Adrenal gland (tissue), 12 donors: ENCODE data around the gene SYCP1. TPM values are rescaled to one million over a fixed set of nuclear protein-coding genes. Genes with fewer than 3 reads are reported as not detected.
"Not testable (repeated sequence)": the region's sequence is repeated elsewhere in the genome, so short reads cannot be mapped to it uniquely, and the experiment has no call there.

Source experiments
- DNase-seq, 7 donors: peaks; one replicate each; pipeline ENCODE4 v3.0.0-alpha.2; 2019 to 2020
- H3K27ac ChIP-seq, 5 donors: fragments of 200-600 bp; sonication (generic) in 4 of 5; 1 replicate in 3 of 5; 2 replicates in 2 of 5; pipeline versions ENCODE4 v1.5.1 to v1.8.0; 2016 to 2020; ENCODE audit warnings: mild to moderate bottlenecking in 1 of 5
- H3K27me3 ChIP-seq: fragments of 200-600 bp; 2 replicates; pipeline ENCODE4 v1.8.0; 2021
- H3K36me3 ChIP-seq, 2 donors: fragments of 200-600 bp; replicated peaks in 1 of 2; 1 replicate in 1 of 2; 2 replicates in 1 of 2; pipeline versions ENCODE4 v1.5.1 to v1.8.0; 2018 to 2022
- H3K4me1 ChIP-seq, 2 donors: fragments of 200-600 bp; replicated peaks in 1 of 2; 1 replicate in 1 of 2; 2 replicates in 1 of 2; pipeline versions ENCODE4 v1.5.1 to v1.8.0; 2018 to 2021
- H3K4me3 ChIP-seq, 4 donors: fragments of 200-600 bp; sonication (generic) in 3 of 4; one replicate each; pipeline ENCODE4 v1.5.1; 2016 to 2018
- H3K9me3 ChIP-seq, 3 donors: fragments of 200-600 bp; sonication (generic) in 1 of 3; replicated peaks in 1 of 3; 1 replicate in 2 of 3; 2 replicates in 1 of 3; pipeline versions ENCODE4 v1.5.1 to v1.8.0; 2016 to 2021
- POLR2A ChIP-seq, 2 donors: fragments of 450-650 bp; IDR thresholded peaks; one replicate each; pipeline ENCODE4 v1.6.1; 2017; ENCODE audit warnings: antibody characterized with exemption in 2 of 2, mild to moderate bottlenecking in 2 of 2, moderate library complexity in 1 of 2
- WGBS, 4 donors: extraction: QIAGEN DNeasy Blood & Tissue Kit in 2 of 4; methylation state at CpG; one replicate each; pipeline versions ENCODE4 v1.1.5 to v1.1.7; 2013 to 2017; 5-methylcytosine and 5-hydroxymethylcytosine counted together
- intact Hi-C, 2 donors: fragments of 100-400 bp; cut with DNase I; formaldehyde crosslinking; loops; one replicate each; pipeline versions ENCODE4 v1.14.1 to v1.15.0; 2022 to 2023
- polyA plus RNA-seq, 3 donors: library from polyadenylated mRNA; stranded (reverse); fragments of 200-250 nt in 2 of 3; fragments of 350-450 nt in 1 of 3; fragmentation: Illumina TruSeq in 1 of 3; extraction: RNeasy Lipid Tissue Mini Kit (QIAGEN cat#74804) in 1 of 3; gene quantifications; one replicate each; pipeline ENCODE4 v1.2.3, GENCODE V29; 2013 to 2014
- total RNA-seq, 9 donors: library from RNA; depleted of rRNA in 4 of 9; stranded (reverse); fragments of >200 nt in 4 of 9; fragments of 120-200 nt in 1 of 9; fragmentation: NEBNext Ultra II Directional in 1 of 9; extraction: Animal tissue kit (Norgen Biotek cat#: 25700) in 1 of 9; gene quantifications; one replicate each; pipeline versions ENCODE4 v1.1.0 to v1.2.4, GENCODE V29; 2013 to 2023
- TF ChIP-seq, protein P1 (sequence below), 6 experiments: fragments of 450-650 bp in 4 of 6; fragments of 200-600 bp in 2 of 6; sonication (generic) in 1 of 6; IDR thresholded peaks; 1 replicate in 5 of 6; 2 replicates in 1 of 6; pipeline versions ENCODE4 v1.5.1 to v1.8.0; 2016 to 2021; ENCODE audit warnings: antibody characterized with exemption in 6 of 6, mild to moderate bottlenecking in 2 of 6, moderate library complexity in 1 of 6
- donor health status: healthy with polysubstance abuse.
- donor health status: Bipolar disorder and iron deficiency.
- donor health status: DM: yes; HTN: yes; CAD: no.
- donor health status: DM: no; HTN: no; CAD: no.
- donor health status: DM: no; HTN: no; CAD: no.
- donor health status: DM: yes; HTN: yes; CAD: no.

Gene SYCP1
- total and polyA plus RNA-seq, 12 donors = 0.07 to 0.22 TPM; not detected in 10

DNA sequence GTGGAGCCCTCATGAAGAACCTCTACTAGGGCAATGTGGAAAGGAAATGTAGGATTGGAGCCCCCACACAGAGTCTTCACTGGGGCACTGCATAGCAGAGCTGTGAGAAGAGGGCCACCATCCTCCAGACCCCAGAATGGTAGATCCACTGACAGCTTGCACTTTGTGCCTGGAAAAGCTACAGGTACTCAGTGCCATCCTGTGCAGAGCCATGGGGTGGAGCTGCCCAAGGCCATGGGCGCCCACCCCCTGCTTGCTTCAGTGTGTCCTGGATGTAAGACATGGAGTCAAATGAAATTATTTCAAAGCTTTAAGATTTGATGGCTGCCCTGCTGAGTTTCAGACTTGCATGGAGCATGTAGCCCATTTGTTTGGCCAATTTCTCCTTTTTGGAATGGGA lies 157.8 kb downstream of the SYCP1 start:
- DNase-seq = no peak
- Histone ChIP-seq H3K9me3 (no peaks in the 10 kb centered on the region), H3K36me3 (no peaks in the 10 kb centered on the region), H3K27ac (no peak overlapping the region), H3K27me3 (no peaks in the 10 kb centered on the region), H3K4me1 (no peaks in the 10 kb centered on the region), H3K4me3 (no peak overlapping the region)
- intact Hi-C loops = no loop called here
- no peak for TF ChIP-seq POLR2A (IDR thresholded peaks at IDR 0.05)
- TF ChIP-seq, protein P1, sequence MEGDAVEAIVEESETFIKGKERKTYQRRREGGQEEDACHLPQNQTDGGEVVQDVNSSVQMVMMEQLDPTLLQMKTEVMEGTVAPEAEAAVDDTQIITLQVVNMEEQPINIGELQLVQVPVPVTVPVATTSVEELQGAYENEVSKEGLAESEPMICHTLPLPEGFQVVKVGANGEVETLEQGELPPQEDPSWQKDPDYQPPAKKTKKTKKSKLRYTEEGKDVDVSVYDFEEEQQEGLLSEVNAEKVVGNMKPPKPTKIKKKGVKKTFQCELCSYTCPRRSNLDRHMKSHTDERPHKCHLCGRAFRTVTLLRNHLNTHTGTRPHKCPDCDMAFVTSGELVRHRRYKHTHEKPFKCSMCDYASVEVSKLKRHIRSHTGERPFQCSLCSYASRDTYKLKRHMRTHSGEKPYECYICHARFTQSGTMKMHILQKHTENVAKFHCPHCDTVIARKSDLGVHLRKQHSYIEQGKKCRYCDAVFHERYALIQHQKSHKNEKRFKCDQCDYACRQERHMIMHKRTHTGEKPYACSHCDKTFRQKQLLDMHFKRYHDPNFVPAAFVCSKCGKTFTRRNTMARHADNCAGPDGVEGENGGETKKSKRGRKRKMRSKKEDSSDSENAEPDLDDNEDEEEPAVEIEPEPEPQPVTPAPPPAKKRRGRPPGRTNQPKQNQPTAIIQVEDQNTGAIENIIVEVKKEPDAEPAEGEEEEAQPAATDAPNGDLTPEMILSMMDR (IDR thresholded peaks at IDR 0.05) = no peak
- 41 to 54% (median 44%) methylated on average over 1 of the region's 1 CpG for WGBS, 4 donors

GRCh38 chr1:115013792-115014191 lies 159.1 kb downstream of the SYCP1 start:
- TF ChIP-seq POLR2A (IDR thresholded peaks at IDR 0.05) = no peak
- TF ChIP-seq, protein P1 (IDR thresholded peaks at IDR 0.05) = no peak
- Histone ChIP-seq H3K9me3 (no peaks in the 10 kb centered on the region), H3K4me3 (no peak overlapping the region), H3K36me3 (no peaks in the 10 kb centered on the region), H3K4me1 (no peaks in the 10 kb centered on the region), H3K27ac (no peak overlapping the region), H3K27me3 (no peaks in the 10 kb centered on the region)
- no peak for DNase-seq
- intact Hi-C loops = no loop called here
- 76 to 93% (median 79%) methylated on average over 2 of the region's 2 CpGs for WGBS, 4 donors

DNA sequence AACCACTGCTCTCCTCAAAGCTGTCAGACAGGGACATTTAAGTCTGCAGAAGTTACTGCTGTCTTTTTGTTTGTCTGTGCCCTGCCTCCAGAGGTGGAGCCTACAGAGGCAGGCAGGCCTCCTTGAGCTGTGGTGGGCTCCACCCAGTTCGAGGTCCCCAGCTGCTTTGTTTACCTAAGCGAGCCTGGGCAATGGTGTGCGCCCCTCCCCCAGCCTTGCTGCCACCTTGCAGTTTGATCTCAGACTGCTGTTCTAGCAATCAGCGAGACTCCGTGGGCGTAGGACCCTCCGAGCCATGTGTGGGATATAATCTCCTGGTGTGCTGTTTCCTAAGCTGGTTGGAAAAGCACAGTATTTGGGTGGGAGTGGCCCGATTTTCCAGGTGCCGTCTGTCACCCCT lies 164.9 kb downstream of the SYCP1 start:
- H3K4me3 ChIP-seq, intact Hi-C loops, H3K4me1 ChIP-seq, H3K27me3 ChIP-seq, H3K36me3 ChIP-seq, DNase-seq, H3K27ac ChIP-seq, H3K9me3 ChIP-seq: not testable (repeated sequence)
- WGBS, 4 donors = 82 to 90% (median 87%) methylated on average over 6 to 9 of the region's 9 CpGs

DNA sequence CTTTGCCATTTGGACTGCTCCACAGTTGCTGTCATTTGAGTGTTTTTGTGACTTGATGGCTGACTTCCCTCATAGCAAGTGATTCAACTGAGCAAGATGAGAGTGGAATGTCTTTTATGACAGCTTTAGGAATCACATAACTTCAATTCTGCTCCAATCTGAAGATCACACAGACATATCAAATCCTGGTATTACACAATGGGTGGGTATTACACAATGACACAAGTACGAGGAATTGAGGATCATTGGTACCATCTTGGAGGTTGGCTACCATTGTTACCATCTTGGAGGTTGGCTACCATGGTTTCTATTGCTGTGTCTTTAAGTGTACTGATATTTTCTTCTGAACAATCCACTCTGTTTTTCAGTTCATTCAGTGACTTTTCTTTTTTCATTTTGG lies 166.5 kb downstream of the SYCP1 start:
- 36 to 59% (median 48%) methylated on average over 1 of the region's 1 CpG for WGBS, 4 donors
- Histone ChIP-seq H3K4me1 (no peaks in the 10 kb centered on the region), H3K9me3 (no peaks in the 10 kb centered on the region), H3K4me3 (no peak overlapping the region), H3K36me3 (no peaks in the 10 kb centered on the region), H3K27me3 (no peaks in the 10 kb centered on the region), H3K27ac (no peak overlapping the region)
- DNase-seq = no peak
- intact Hi-C loops = no loop called here
- TF ChIP-seq, protein P1 (IDR thresholded peaks at IDR 0.05) = no peak
- no peak for TF ChIP-seq POLR2A (IDR thresholded peaks at IDR 0.05)

- Histone ChIP-seq H3K4me3 (no peak overlapping the region), H3K36me3 (no peaks in the 10 kb centered on the region), H3K27ac (no peak overlapping the region), H3K27me3 (no peaks in the 10 kb centered on the region), H3K4me1 (no peaks in the 10 kb centered on the region), H3K9me3 (no peaks in the 10 kb centered on the region)
- TF ChIP-seq POLR2A (IDR thresholded peaks at IDR 0.05) = no peak
- TF ChIP-seq, protein P1 (IDR thresholded peaks at IDR 0.05) = no peak
- intact Hi-C loops = no loop called here
- DNase-seq = no peak
Observed at GRCh38 chr1:115023593-115023992, 168.9 kb downstream of the SYCP1 start.
